GM21723 (cell line): Measurements from ENCODE around the gene NXPH4.

ENCODE experiments used
- ATAC-seq: cut with Tn5 transposase; IDR thresholded peaks from one replicate; pipeline ENCODE4 v1.9.1; 2021; ENCODE audit warnings: mild to moderate bottlenecking, moderate library complexity; ENCODE audit not compliant: unreplicated experiment

The NXPH4 gene

GRCh38 chr12:57216921-57217879, 606 bp downstream of the NXPH4 start:
- no peak for ATAC-seq

GRCh38 chr12:57218030-57218853, 1.6 kb downstream of the NXPH4 start:
- no peak for ATAC-seq

GRCh38 chr12:57219205-57219992, 2.8 kb downstream of the NXPH4 start:
- no peak for ATAC-seq

GRCh38 chr12:57219993-57220754, 3.6 kb downstream of the NXPH4 start:
- ATAC-seq: no peak

- ATAC-seq: no peak
Measured at GRCh38 chr12:57220770-57221168, 4.2 kb downstream of the NXPH4 start.

GRCh38 chr12:57221169-57221917, 4.7 kb downstream of the NXPH4 start:
- ATAC-seq: no peak

GRCh38 chr12:57222286-57223190, 5.9 kb downstream of the NXPH4 start:
- ATAC-seq: no peak

GRCh38 chr12:57223191-57224165, 6.9 kb downstream of the NXPH4 start:
- no peak for ATAC-seq

- ATAC-seq: no peak
Measured at GRCh38 chr12:57224278-57224972, 7.8 kb downstream of the NXPH4 start.

- ATAC-seq: no peak
Measured at GRCh38 chr12:57224973-57225679, 8.5 kb downstream of the NXPH4 start.

- no peak for ATAC-seq
Measured at GRCh38 chr12:57225680-57226210, 9.2 kb downstream of the NXPH4 start.

GRCh38 chr12:57226588-57227314, 10.2 kb downstream of the NXPH4 start:
- no peak for ATAC-seq

GRCh38 chr12:57227315-57228115, 10.9 kb downstream of the NXPH4 start:
- ATAC-seq: no peak

GRCh38 chr12:57229046-57229633, 12.5 kb downstream of the NXPH4 start:
- peak; percentile 30 for ATAC-seq
